BLaER1 (cell line): ENCODE measurements around the gene SPRYD4.
A peak's percentile ranks its signal among the peaks of the same experiment; 100 is the strongest.
"Not testable (repeated sequence)": the region's sequence is repeated elsewhere in the genome, so short reads cannot be mapped to it uniquely, and the experiment has no call there.

Source experiments
- H3K27ac ChIP-seq: shearing (Covaris generic); formaldehyde crosslinking; 2 replicates; pipeline ENCODE4 v1.8.1; 2022
- H3K27me3 ChIP-seq: shearing (Covaris generic); formaldehyde crosslinking; 2 replicates; pipeline ENCODE4 v1.8.1; 2022
- H3K36me3 ChIP-seq: shearing (Covaris generic); formaldehyde crosslinking; 2 replicates; pipeline ENCODE4 v1.8.1; 2022
- H3K4me1 ChIP-seq: shearing (Covaris generic); formaldehyde crosslinking; 2 replicates; pipeline ENCODE4 v1.8.1; 2022
- H3K4me2 ChIP-seq: shearing (Covaris generic); formaldehyde crosslinking; 2 replicates; pipeline ENCODE4 v1.8.1; 2022
- H3K4me3 ChIP-seq: shearing (Covaris generic); formaldehyde crosslinking; 2 replicates; pipeline ENCODE4 v1.8.1; 2022
- H3K9ac ChIP-seq: shearing (Covaris generic); formaldehyde crosslinking; 2 replicates; pipeline ENCODE4 v1.8.1; 2022
- H3K9me3 ChIP-seq: shearing (Covaris generic); formaldehyde crosslinking; 2 replicates; pipeline ENCODE4 v1.8.1; 2022
- H4K20me1 ChIP-seq: shearing (Covaris generic); formaldehyde crosslinking; 2 replicates; pipeline ENCODE4 v1.8.1; 2022
- Cebpa-rat ChIP-seq: shearing (Covaris generic); IDR thresholded peaks from 2 replicates; pipeline ENCODE4 v1.8.1; 2022

The SPRYD4 gene

DNA sequence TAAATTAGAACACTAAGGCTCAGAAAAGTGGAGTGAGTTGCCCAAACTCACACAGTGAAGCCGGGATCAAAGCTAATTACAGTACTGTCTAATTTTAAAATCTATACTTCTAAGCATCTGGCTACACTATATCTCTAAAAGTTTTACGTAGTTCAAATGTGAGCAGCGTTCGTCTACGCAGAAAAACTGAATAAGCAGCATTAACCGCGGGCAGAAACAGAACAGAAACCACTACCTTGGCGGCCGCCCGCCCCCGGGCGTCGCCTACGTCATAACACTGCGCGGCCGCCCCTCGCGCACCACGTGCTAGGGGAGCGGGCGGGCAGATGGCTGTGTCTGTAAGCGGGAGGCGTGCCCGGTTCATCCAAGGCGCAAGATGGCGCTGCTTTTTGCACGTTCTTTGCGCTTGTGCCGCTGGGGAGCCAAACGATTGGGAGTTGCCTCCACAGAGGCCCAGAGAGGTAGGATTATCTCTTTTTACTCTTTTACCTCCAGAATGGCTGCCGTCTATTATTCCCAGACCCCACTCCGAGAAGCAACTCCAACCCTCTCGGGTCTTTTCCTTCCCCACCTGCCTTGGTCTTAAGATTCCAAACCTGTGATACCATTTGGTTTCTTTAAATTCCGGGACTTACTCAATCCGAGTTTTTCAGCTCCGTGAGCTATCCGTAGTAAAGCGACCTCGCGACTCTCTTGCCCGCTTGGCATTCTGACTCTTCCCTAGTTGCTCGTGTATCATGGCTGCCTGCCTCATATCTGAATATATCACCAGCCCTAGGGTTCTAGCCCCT is at the start of gene SPRYD4:
Gene SPRYD4, plus strand, starts transcription at position 363 of the 791 bp plus-strand sequence. Its CDS starts 14 bp downstream, at position 377.
- no peak for TF ChIP-seq Cebpa-rat

GRCh38 chr12:56420411-56420810 is 48.0 kb upstream of the SPRYD4 start:
- H3K4me3 ChIP-seq, result no peak overlapping the region
- H3K9me3 ChIP-seq, result no peaks in the 10 kb centered on the region
- peaks cover 98% of the 10 kb centered on the region for H3K36me3 ChIP-seq
- no peak overlapping the region for H3K9ac ChIP-seq
- no peak overlapping the region for H3K27ac ChIP-seq
- H3K4me1 ChIP-seq, result no peaks in the 10 kb centered on the region
- peak; percentile 31; the same call in 1 of the 2 replicates for TF ChIP-seq Cebpa-rat
- no peaks in the 10 kb centered on the region for H4K20me1 ChIP-seq
- H3K4me2 ChIP-seq, result no peak overlapping the region
- H3K27me3 ChIP-seq, result no peaks in the 10 kb centered on the region

More for the DNA sequence above, at the start of gene SPRYD4:
- peak within 1 kb of the TSS; percentile 93 for H3K4me2 ChIP-seq
- H3K27me3 ChIP-seq, result no peaks in the 10 kb centered on the region
- no peaks in the 10 kb centered on the region for H4K20me1 ChIP-seq
- peak within 1 kb of the TSS; percentile 87 for H3K9ac ChIP-seq
- peak within 1 kb of the TSS; percentile 72 for H3K4me3 ChIP-seq
- H3K9me3 ChIP-seq, result no peaks in the 10 kb centered on the region
- H3K4me1 ChIP-seq, result peaks cover 30% of the 10 kb centered on the region
- H3K27ac ChIP-seq, result peak within 1 kb of the TSS; percentile 87
- peaks cover 34% of the 10 kb centered on the region for H3K36me3 ChIP-seq

DNA sequence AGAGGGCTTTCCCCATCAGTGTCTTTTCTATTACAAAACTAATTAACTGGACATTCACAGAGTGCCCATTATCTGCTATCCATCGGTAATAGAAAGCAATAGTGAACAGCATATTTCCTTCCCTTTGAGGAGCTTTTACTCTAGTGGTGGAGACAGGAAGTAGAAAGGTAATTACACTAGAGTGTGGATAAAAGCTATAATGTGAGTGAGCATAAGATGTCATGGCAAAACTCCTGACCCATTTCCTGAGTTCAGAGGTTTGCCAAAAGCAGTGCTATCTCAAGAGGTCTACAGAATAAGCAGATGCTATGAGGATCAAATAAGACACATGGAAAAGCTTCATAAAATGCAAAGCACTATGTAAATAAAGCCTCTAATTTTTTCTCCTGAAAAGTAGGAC is 43.2 kb upstream of the SPRYD4 start:
- no peak overlapping the region for H3K4me3 ChIP-seq
- H3K4me2 ChIP-seq, result no peak overlapping the region
- H3K36me3 ChIP-seq, result peaks cover 98% of the 10 kb centered on the region
- H4K20me1 ChIP-seq, result no peaks in the 10 kb centered on the region
- no peak overlapping the region for H3K27ac ChIP-seq
- no peaks in the 10 kb centered on the region for H3K27me3 ChIP-seq
- no peaks in the 10 kb centered on the region for H3K4me1 ChIP-seq
- no peak overlapping the region for H3K9ac ChIP-seq
- no peaks in the 10 kb centered on the region for H3K9me3 ChIP-seq
- TF ChIP-seq Cebpa-rat, result no peak

- no peak overlapping the region for H3K27ac ChIP-seq
- no peaks in the 10 kb centered on the region for H3K9me3 ChIP-seq
- H3K36me3 ChIP-seq, result peaks cover 98% of the 10 kb centered on the region
- H3K27me3 ChIP-seq, result no peaks in the 10 kb centered on the region
- no peaks in the 10 kb centered on the region for H4K20me1 ChIP-seq
- H3K4me1 ChIP-seq, result no peaks in the 10 kb centered on the region
- H3K4me3 ChIP-seq, result no peak overlapping the region
- H3K9ac ChIP-seq, result no peak overlapping the region
- no peak for TF ChIP-seq Cebpa-rat
- no peak overlapping the region for H3K4me2 ChIP-seq
Measured at GRCh38 chr12:56425940-56426438, 42.4 kb upstream of the SPRYD4 start.

DNA sequence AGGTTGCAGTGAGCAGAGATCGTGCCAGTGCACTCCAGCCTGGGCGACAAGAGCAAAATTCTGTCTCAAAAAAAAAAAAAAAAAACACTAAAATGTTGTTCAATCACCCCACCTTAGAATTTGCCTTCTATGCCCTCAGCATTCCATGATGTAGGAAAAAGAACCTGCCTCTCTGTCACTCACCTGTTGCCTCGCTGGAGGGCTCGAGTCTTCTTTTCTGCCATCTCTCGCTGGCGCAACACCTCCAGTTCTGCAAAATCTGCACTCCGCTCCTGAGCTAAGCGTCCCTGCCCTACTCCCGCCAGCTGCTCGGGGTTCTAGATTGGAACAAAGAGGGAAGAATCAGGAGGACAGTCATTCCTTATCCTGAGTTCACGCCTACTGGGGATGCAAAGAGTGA is 37.1 kb upstream of the SPRYD4 start:
- Histone ChIP-seq H3K9ac (no peak overlapping the region), H3K4me1 (peaks cover 10% of the 10 kb centered on the region), H3K4me2 (no peak overlapping the region), H3K36me3 (peaks cover 85% of the 10 kb centered on the region), H3K27me3 (no peaks in the 10 kb centered on the region), H4K20me1 (no peaks in the 10 kb centered on the region), H3K4me3 (no peak overlapping the region), H3K9me3 (no peaks in the 10 kb centered on the region), H3K27ac (no peak overlapping the region)
- no peak for TF ChIP-seq Cebpa-rat

- TF ChIP-seq Cebpa-rat, result no peak
- H3K27me3 ChIP-seq, result no peaks in the 10 kb centered on the region
- H4K20me1 ChIP-seq, result no peaks in the 10 kb centered on the region
- H3K9ac ChIP-seq, result 0 out of 2 replicates have a peak overlapping the region, but pooled peaks have one; percentile 32
- H3K36me3 ChIP-seq, result peaks cover 80% of the 10 kb centered on the region
- H3K4me1 ChIP-seq, result peaks cover 10% of the 10 kb centered on the region
- no peaks in the 10 kb centered on the region for H3K9me3 ChIP-seq
- H3K4me3 ChIP-seq, result no peak overlapping the region
- H3K4me2 ChIP-seq, result no peak overlapping the region
- no peak overlapping the region for H3K27ac ChIP-seq
Measured at GRCh38 chr12:56431850-56432249, 36.5 kb upstream of the SPRYD4 start.

- Histone ChIP-seq H3K4me3 (no peak overlapping the region), H3K4me1 (peaks cover 10% of the 10 kb centered on the region), H3K27me3 (no peaks in the 10 kb centered on the region), H4K20me1 (no peaks in the 10 kb centered on the region), H3K4me2 (no peak overlapping the region), H3K9ac (no peak overlapping the region), H3K27ac (no peak overlapping the region), H3K36me3 (peaks cover 50% of the 10 kb centered on the region), H3K9me3 (no peaks in the 10 kb centered on the region)
- no peak for TF ChIP-seq Cebpa-rat
Measured at GRCh38 chr12:56434828-56435227, 33.5 kb upstream of the SPRYD4 start.

DNA sequence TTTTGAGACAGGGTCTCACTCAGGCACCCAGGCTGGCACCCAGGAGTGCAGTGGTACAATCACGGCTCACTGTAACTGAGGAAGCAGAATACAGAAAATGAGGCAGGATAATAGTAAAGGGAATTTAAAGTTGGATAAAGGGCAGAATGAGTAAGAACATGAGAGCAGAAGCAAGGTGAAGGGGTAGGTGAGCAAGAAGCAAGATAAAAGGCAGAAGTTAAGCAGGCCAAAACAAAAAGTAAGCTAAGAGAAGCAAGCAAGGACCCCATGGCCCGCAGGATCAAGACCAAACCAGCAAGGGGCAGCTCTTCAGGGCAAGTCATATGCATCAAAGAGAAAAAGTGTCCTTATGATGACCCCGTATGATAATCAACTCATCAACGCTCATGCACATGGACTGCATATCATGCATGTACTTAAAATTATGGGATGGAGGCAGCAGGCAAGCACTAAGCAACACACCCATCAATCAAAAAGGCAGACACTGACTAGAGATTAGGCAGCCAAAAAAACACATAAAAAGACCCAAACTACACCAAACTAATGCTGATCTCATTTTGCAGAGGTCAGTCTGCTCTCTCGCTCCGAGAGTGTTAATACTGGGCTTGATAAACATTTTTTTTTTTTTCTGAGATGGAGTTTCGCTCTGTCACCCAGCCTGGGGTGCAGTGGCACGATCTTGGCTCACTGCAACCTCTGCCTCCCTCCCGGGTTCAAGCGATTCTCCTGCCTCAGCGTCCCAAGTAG is 30.8 kb upstream of the SPRYD4 start:
- Histone ChIP-seq H3K4me3 (no peak overlapping the region), H3K9me3 (peaks cover 5% of the 10 kb centered on the region; the same call in 1 of the 2 replicates), H3K27me3 (no peaks in the 10 kb centered on the region), H3K4me2 (no peak overlapping the region), H3K4me1 (peaks cover 10% of the 10 kb centered on the region), H3K9ac (no peak overlapping the region), H4K20me1 (no peaks in the 10 kb centered on the region), H3K36me3 (peaks cover 44% of the 10 kb centered on the region), H3K27ac (no peak overlapping the region)
- no peak for TF ChIP-seq Cebpa-rat

DNA sequence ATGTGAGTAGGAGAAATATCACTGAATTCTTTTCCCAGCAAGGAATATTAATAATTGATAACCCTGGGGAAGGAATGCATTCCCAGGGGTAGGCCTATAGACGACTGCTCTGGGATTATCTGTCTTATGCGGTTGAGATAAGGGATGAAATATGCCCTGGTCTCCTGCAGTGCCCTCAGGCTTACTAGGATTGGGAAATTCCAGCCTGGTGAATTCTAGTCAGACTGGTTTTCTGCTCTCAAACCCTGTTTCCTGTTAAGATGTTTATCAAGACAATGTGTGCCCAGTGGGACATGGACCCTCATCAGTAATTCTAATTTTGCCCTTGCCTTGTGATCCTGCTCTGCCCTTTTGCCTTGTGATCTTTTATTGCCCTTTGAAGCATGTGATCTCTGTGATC is 25.2 kb upstream of the SPRYD4 start:
- H3K27me3 ChIP-seq, result not testable (repeated sequence)

More for the DNA sequence above, 25.2 kb upstream of the SPRYD4 start:
- not testable (repeated sequence) for H3K4me3 ChIP-seq, H3K4me2 ChIP-seq, H4K20me1 ChIP-seq, H3K27ac ChIP-seq, H3K4me1 ChIP-seq, H3K9ac ChIP-seq
- Histone ChIP-seq H3K36me3 (peaks cover 52% of the 10 kb centered on the region), H3K9me3 (peaks cover 27% of the 10 kb centered on the region)
